ENCODE data around the gene XRCC1. TPM values are rescaled to one million over a fixed set of nuclear protein-coding genes. Genes with fewer than 3 reads are reported as not detected.

Gene XRCC1
- total and polyA plus RNA-seq, 10 of the 15 experiments (the other 5 are each of a cell fraction or from before 2014, with no cell fraction given), result 2.0 to 51.1 (median 33.7) TPM

- peak; percentile 71 for ATAC-seq
- ChIA-PET RAD21 (ENCODE audit: unreplicated experiment) (interaction anchor here (0.7 to 3.5 kb wide), 7 partner anchors 8 to 220 kb away, joined by 3 to 29 read pairs (median 5); partner anchors contain the start of genes IRGQ, PHLDB3, ZNF575 and ZNF576), CTCF (interaction anchor here (0.6 to 9.3 kb wide), 13 partner anchors 10 to 1086 kb away, joined by 3 to 393 read pairs (median 5); partner anchors contain the start of genes IRGQ, PHLDB3 and ZNF576), POLR2A (interaction anchor here (0.6 to 2.9 kb wide), 9 partner anchors 8 to 143 kb away, joined by 3 to 13 read pairs (median 5); partner anchors contain the start of genes IRGQ, XRCC1, ZNF575 and ZNF576), SMC1A (ENCODE audit: uncharacterized antibody, unreplicated experiment) (interaction anchor here (0.8 to 3.4 kb wide), 10 partner anchors 10 to 254 kb away, joined by 3 to 22 read pairs (median 6); partner anchors contain the start of genes IRGQ, PHLDB3 and ZNF576)
- H3K9ac ChIP-seq (ENCODE audit: control insufficient read depth, insufficient read depth, low read length), result peak overlapping the region; percentile 55
- no peaks in the 10 kb centered on the region for H4K20me1 ChIP-seq (ENCODE audit: control insufficient read depth, insufficient read depth)
- in situ Hi-C loops (cut with MboI), result loop anchor here (5.0 kb wide), 1 partner anchor 78 kb away; no protein-coding TSS in a partner anchor
- H3K9me3 ChIP-seq (replicated peaks; ENCODE audit: control insufficient read depth, insufficient read depth, low read length), result no peaks in the 10 kb centered on the region
- WGBS (ENCODE audit: insufficient coverage, insufficient replicate concordance, low lambda C conversion rate, missing lambda C conversion rate), result 4% methylated on average over 12 of the region's 12 CpGs
- peak overlapping the region; percentile 65 for H3K27ac ChIP-seq (ENCODE audit: control insufficient read depth, insufficient read depth)
- intact Hi-C loops (cut with micrococcal nuclease; ENCODE audit: unreplicated experiment), result no loop called here
- peaks cover 12% of the 10 kb centered on the region for H3K79me2 ChIP-seq (ENCODE audit: control insufficient read depth, insufficient read depth, low read length)
- BruUV-seq (replicated peaks), result no TSS peak
- H3K27me3 ChIP-seq (replicated peaks in 1 of 2; ENCODE audit: control insufficient read depth in 2 of 2, insufficient read depth in 2 of 2, low read length in 1 of 2), result no peaks in the 10 kb centered on the region
- FAIRE-seq, result peak; percentile 90
- peak; percentile 44 for DNase-seq (ENCODE audit: low read depth, low spot score)
- H3K4me1 ChIP-seq (ENCODE audit: control insufficient read depth, insufficient read depth, low read length), result peaks cover 3% of the 10 kb centered on the region; the same call in 1 of the 2 replicates
- H2AFZ ChIP-seq (ENCODE audit: control insufficient read depth, low read depth, low read length), result peak overlapping the region; percentile 76
- H3K4me3 ChIP-seq, result peak overlapping the region; percentile 91
- H3K4me2 ChIP-seq (ENCODE audit: control insufficient read depth, insufficient read depth), result peak overlapping the region; percentile 85
- H3K36me3 ChIP-seq (ENCODE audit: control insufficient read depth in 2 of 2, insufficient read depth in 2 of 2, low read length in 1 of 2), result no peaks in the 10 kb centered on the region; a peak in 1 of 4 replicates
- TF ChIP-seq NR2F1 (conservative IDR thresholded peaks at IDR 0.05) (no peak), WRNIP1 (IDR thresholded peaks at IDR 0.05; ENCODE audit: borderline replicate concordance, low read depth, low read length) (peak; percentile 100), GABPA (IDR thresholded peaks at IDR 0.05; ENCODE audit: low read depth) (no peak), RAD51 (IDR thresholded peaks at IDR 0.05) (peak; percentile 67), ZBTB40 (IDR thresholded peaks at IDR 0.05; ENCODE audit: borderline replicate concordance) (peak; percentile 94), LARP7 (IDR thresholded peaks at IDR 0.05) (0 out of 2 replicates have a peak, but pooled peaks have one; percentile 45), BACH1 (IDR thresholded peaks at IDR 0.05; ENCODE audit: borderline replicate concordance) (no peak), BHLHE40 (IDR thresholded peaks at IDR 0.05; ENCODE audit: borderline replicate concordance in 1 of 2, low read depth in 2 of 2, low read length in 1 of 2) (peak in 1 of 2 experiments; percentile 17; a peak in 1 of 4 replicates), NBN (IDR thresholded peaks at IDR 0.05) (peak; percentile 80), E2F4 (IDR thresholded peaks at IDR 0.05; ENCODE audit: low read depth, low read length) (no peak), PAX5 (IDR thresholded peaks at IDR 0.05; ENCODE audit: borderline replicate concordance, low read depth, low read length) (peak; percentile 55; the same call in 1 of the 2 replicates), CBX5 (IDR thresholded peaks at IDR 0.05; ENCODE audit: low read depth) (no peak), FOXM1 (IDR thresholded peaks at IDR 0.05; ENCODE audit: low read depth, low read length) (no peak), IRF5 (IDR thresholded peaks at IDR 0.05; ENCODE audit: borderline replicate concordance) (no peak), TAF1 (IDR thresholded peaks at IDR 0.05; ENCODE audit: borderline replicate concordance, low read depth, low read length) (no peak), CEBPB (IDR thresholded peaks at IDR 0.05; ENCODE audit: borderline replicate concordance in 1 of 2, low read depth in 2 of 2, low read length in 2 of 2) (no peak)
Observed at GRCh38 chr19:43524922-43525835, 50.1 kb downstream of the XRCC1 start.

Measured in GM12878 (cell line).